ENCODE measurements around the gene PDC. TPM values are rescaled to one million over a fixed set of nuclear protein-coding genes. Genes with fewer than 3 reads are reported as not detected.
"Not testable (repeated sequence)": the region's sequence is repeated elsewhere in the genome, so short reads cannot be mapped to it uniquely, and the experiment has no call there.

Gene PDC
- total and polyA plus RNA-seq, 10 of the 15 experiments (the other 5 are each of a cell fraction or from before 2014, with no cell fraction given), result 0.11 TPM; not detected in 9

DNA sequence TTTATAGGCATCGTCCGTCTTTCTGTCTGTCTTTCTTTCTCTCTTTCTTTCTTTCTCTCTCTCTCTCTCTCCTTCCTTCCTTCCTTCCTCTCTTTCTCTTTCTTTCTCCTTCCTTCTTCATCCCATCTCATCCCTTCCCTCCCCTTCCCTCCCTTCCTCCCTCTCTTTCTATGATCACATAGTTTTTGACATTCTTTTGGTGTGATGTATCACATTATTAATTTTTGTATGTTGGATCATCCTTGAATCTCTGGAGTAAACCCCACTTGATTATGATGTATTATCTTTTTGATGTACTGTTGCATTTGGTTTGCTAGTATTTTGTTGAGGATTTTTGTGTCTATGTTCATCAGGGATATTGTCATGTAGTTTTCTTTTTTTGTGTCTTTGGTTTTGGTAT, 59.5 kb downstream of the PDC start:
- H3K79me2 ChIP-seq (ENCODE audit: control insufficient read depth, insufficient read depth, low read length); H3K27ac ChIP-seq (ENCODE audit: control insufficient read depth, insufficient read depth); CTCF ChIA-PET; FAIRE-seq; H2AFZ ChIP-seq (ENCODE audit: control insufficient read depth, low read depth, low read length); H3K4me2 ChIP-seq (ENCODE audit: control insufficient read depth, insufficient read depth); H3K9me3 ChIP-seq (replicated peaks; ENCODE audit: control insufficient read depth, insufficient read depth, low read length); SMC1A ChIA-PET (ENCODE audit: uncharacterized antibody, unreplicated experiment); H3K9ac ChIP-seq (ENCODE audit: control insufficient read depth, insufficient read depth, low read length); RAD21 ChIA-PET (ENCODE audit: unreplicated experiment); POLR2A ChIA-PET; ATAC-seq; BruUV-seq (replicated peaks); H3K4me1 ChIP-seq (ENCODE audit: control insufficient read depth, insufficient read depth, low read length); DNase-seq (ENCODE audit: low read depth, low spot score); H3K4me3 ChIP-seq; H4K20me1 ChIP-seq (ENCODE audit: control insufficient read depth, insufficient read depth); H3K27me3 ChIP-seq (replicated peaks in 1 of 2; ENCODE audit: control insufficient read depth in 2 of 2, insufficient read depth in 2 of 2, low read length in 1 of 2): not testable (repeated sequence)
- intact Hi-C loops (cut with micrococcal nuclease; ENCODE audit: unreplicated experiment) (loop anchor here (10.0 kb wide), 1 partner anchor 203 kb away; no protein-coding TSS in a partner anchor), in situ Hi-C loops (cut with MboI) (loop anchor here (10.0 kb wide), 1 partner anchor 583 kb away; no protein-coding TSS in a partner anchor)
- H3K36me3 ChIP-seq (ENCODE audit: control insufficient read depth in 2 of 2, insufficient read depth in 2 of 2, low read length in 1 of 2), result peaks cover 0 to 13% of the 10 kb centered on the region in 2 experiments; a peak in 2 of 4 replicates
- 100% methylated on average over 2 of the region's 2 CpGs for WGBS (ENCODE audit: insufficient coverage, insufficient replicate concordance, low lambda C conversion rate, missing lambda C conversion rate)

Other genes starting within 250 kb of the PDC start
- 0.05 and 0.06 TPM in 2 replicates for gene PRG4, start 164.8 kb downstream of the PDC start, total RNA-seq (2014; rRNA removed)
- gene PRG4, start 164.8 kb downstream of the PDC start, total RNA-seq (2014; rRNA removed; fragmentation: Illumina TruSeq; extraction: Trizol), result not detected in 2 replicates
- 0.03 and 0.05 TPM in 2 replicates for gene PRG4, start 164.8 kb downstream of the PDC start, total RNA-seq (2021)
- gene PRG4, start 164.8 kb downstream of the PDC start, polyA plus RNA-seq (2011; rRNA removed), result 0.18 and 0.19 TPM in 2 replicates
- gene PRG4, start 164.8 kb downstream of the PDC start, polyA plus RNA-seq (2014; fragmentation: Illumina TruSeq; extraction: Trizol), result not detected in 2 replicates
- gene PRG4, start 164.8 kb downstream of the PDC start, polyA plus RNA-seq (2014; fragmentation: Nextera tagmentation; extraction: Ambion mirVana), result under 1 TPM; 0.03 to 0.05 TPM
- gene PRG4, start 164.8 kb downstream of the PDC start, polyA plus RNA-seq (2014; rRNA removed), result 0.05 TPM in 1 of 2 replicates, not detected in the other
- gene PRG4, start 164.8 kb downstream of the PDC start, polyA plus RNA-seq (2016; fragmentation: Nextera tagmentation; extraction: Ambion mirVana), result not detected
- gene TPR, start 85.9 kb downstream of the PDC start, total RNA-seq (2014; rRNA removed), result 103 and 108 TPM in 2 replicates
- 90.7 and 93.8 TPM in 2 replicates for gene TPR, start 85.9 kb downstream of the PDC start, total RNA-seq (2014; rRNA removed; fragmentation: Illumina TruSeq; extraction: Trizol)
- gene TPR, start 85.9 kb downstream of the PDC start, total RNA-seq (2021), result 94.3 and 103 TPM in 2 replicates
- gene TPR, start 85.9 kb downstream of the PDC start, polyA plus RNA-seq (2011; rRNA removed), result 70.5 and 93.6 TPM in 2 replicates
- 86.4 and 89.5 TPM in 2 replicates for gene TPR, start 85.9 kb downstream of the PDC start, polyA plus RNA-seq (2014; fragmentation: Illumina TruSeq; extraction: Trizol)
- gene TPR, start 85.9 kb downstream of the PDC start, polyA plus RNA-seq (2014; fragmentation: Nextera tagmentation; extraction: Ambion mirVana), result 10 to 100 TPM; 30.9 to 37.2 TPM
- 62.3 and 68.1 TPM in 2 replicates for gene TPR, start 85.9 kb downstream of the PDC start, polyA plus RNA-seq (2014; rRNA removed)
- gene TPR, start 85.9 kb downstream of the PDC start, polyA plus RNA-seq (2016; fragmentation: Nextera tagmentation; extraction: Ambion mirVana), result 100 to 1,000 TPM; 117 to 122 TPM
- 10.6 and 10.7 TPM in 2 replicates for gene ODR4, start 85.3 kb downstream of the PDC start, total RNA-seq (2014; rRNA removed)
- 15.1 and 16.3 TPM in 2 replicates for gene ODR4, start 85.3 kb downstream of the PDC start, total RNA-seq (2014; rRNA removed; fragmentation: Illumina TruSeq; extraction: Trizol)
- gene ODR4, start 85.3 kb downstream of the PDC start, total RNA-seq (2021), result 12.3 TPM in 2 replicates
- 14.1 and 26.1 TPM in 2 replicates for gene ODR4, start 85.3 kb downstream of the PDC start, polyA plus RNA-seq (2011; rRNA removed)
- gene ODR4, start 85.3 kb downstream of the PDC start, polyA plus RNA-seq (2014; fragmentation: Illumina TruSeq; extraction: Trizol), result 11.8 and 16.3 TPM in 2 replicates
- gene ODR4, start 85.3 kb downstream of the PDC start, polyA plus RNA-seq (2014; fragmentation: Nextera tagmentation; extraction: Ambion mirVana), result 10 to 100 TPM; 12.6 to 15.4 TPM
- 10.4 and 11.0 TPM in 2 replicates for gene ODR4, start 85.3 kb downstream of the PDC start, polyA plus RNA-seq (2014; rRNA removed)
- gene ODR4, start 85.3 kb downstream of the PDC start, polyA plus RNA-seq (2016; fragmentation: Nextera tagmentation; extraction: Ambion mirVana), result 10 to 100 TPM; 19.3 to 19.4 TPM
- gene PTGS2, start 219.3 kb upstream of the PDC start, total RNA-seq (2014; rRNA removed), result 0.22 TPM in 1 of 2 replicates, not detected in the other
- 0.04 and 0.09 TPM in 2 replicates for gene PTGS2, start 219.3 kb upstream of the PDC start, total RNA-seq (2014; rRNA removed; fragmentation: Illumina TruSeq; extraction: Trizol)
- gene PTGS2, start 219.3 kb upstream of the PDC start, total RNA-seq (2021), result 0.13 TPM in 1 of 2 replicates, not detected in the other
- 0.11 and 0.13 TPM in 2 replicates for gene PTGS2, start 219.3 kb upstream of the PDC start, polyA plus RNA-seq (2011; rRNA removed)
- 0.06 TPM in 1 of 2 replicates, not detected in the other for gene PTGS2, start 219.3 kb upstream of the PDC start, polyA plus RNA-seq (2014; fragmentation: Illumina TruSeq; extraction: Trizol)
- under 1 TPM in 1 of 2 experiments, not detected in 1; 0.10 TPM for gene PTGS2, start 219.3 kb upstream of the PDC start, polyA plus RNA-seq (2014; fragmentation: Nextera tagmentation; extraction: Ambion mirVana)
- 0.04 and 0.24 TPM in 2 replicates for gene PTGS2, start 219.3 kb upstream of the PDC start, polyA plus RNA-seq (2014; rRNA removed)
- under 1 TPM in 1 of 2 experiments, not detected in 1; 0.12 TPM for gene PTGS2, start 219.3 kb upstream of the PDC start, polyA plus RNA-seq (2016; fragmentation: Nextera tagmentation; extraction: Ambion mirVana)